A673 (cell line): ENCODE data around the gene TUBG1. TPM values are rescaled to one million over a fixed set of nuclear protein-coding genes. Genes with fewer than 3 reads are reported as not detected.
"Not testable (repeated sequence)": the region's sequence is repeated elsewhere in the genome, so short reads cannot be mapped to it uniquely, and the experiment has no call there.

Experiments
- BruUV-seq: library from RNA; stranded (reverse); fragments of 400-500 nt; replicated peaks from 2 replicates; lab custom pipeline; 2021; lab: Mats Ljungman, UMichigan
- CTCF ChIA-PET: fragments of 300-600 bp; sonication (Branson Sonifier 250); formaldehyde crosslinking; loops from one replicate; lab custom pipeline; 2022; ENCODE audit warnings: antibody characterized with exemption; lab: Charles Lee
- POLR2A ChIA-PET: fragments of 300-600 bp; sonication (Branson Sonifier 250); formaldehyde crosslinking; loops from one replicate; lab custom pipeline; 2022; ENCODE audit warnings: antibody characterized with exemption; ENCODE audit not compliant: low non-redundant PET; lab: Charles Lee
- DNase-seq: peaks from one replicate; pipeline ENCODE4 v3.0.0-alpha.2; 2015; ENCODE audit warnings: low spot score
- H3K27ac ChIP-seq: fragments of 200-600 bp; sonication (generic); 2 replicates; pipeline ENCODE4 v1.5.1; 2016; ENCODE audit warnings: mixed run types, low read depth, mild to moderate bottlenecking, mixed read lengths, antibody characterized with exemption, low read length; ENCODE audit not compliant: poor library complexity, severe bottlenecking
- H3K27me3 ChIP-seq: fragments of 200-600 bp; sonication (generic); replicated peaks from 2 replicates; pipeline ENCODE4 v1.6.1; 2017; ENCODE audit warnings: mixed run types, low read depth, mild to moderate bottlenecking, mixed read lengths, antibody characterized with exemption, low read length; ENCODE audit not compliant: insufficient read depth, poor library complexity
- H3K36me3 ChIP-seq: fragments of 200-600 bp; sonication (generic); 2 replicates; pipeline ENCODE4 v1.6.1; 2016; ENCODE audit warnings: mixed run types, mild to moderate bottlenecking, mixed read lengths, antibody characterized with exemption, low read length; ENCODE audit not compliant: insufficient read depth, poor library complexity, severe bottlenecking
- H3K4me1 ChIP-seq: fragments of 200-600 bp; sonication (generic); 2 replicates; pipeline ENCODE4 v1.6.1; 2017; ENCODE audit warnings: mixed run types, mild to moderate bottlenecking, mixed read lengths, antibody characterized with exemption, low read length; ENCODE audit not compliant: insufficient read depth, poor library complexity, severe bottlenecking
- H3K4me3 ChIP-seq: fragments of 200-600 bp; sonication (generic); 2 replicates; pipeline ENCODE4 v1.5.1; 2016; ENCODE audit warnings: low read depth, mixed run types, mild to moderate bottlenecking, mixed read lengths, low read length; ENCODE audit not compliant: poor library complexity, severe bottlenecking
- H3K9me3 ChIP-seq: fragments of 200-600 bp; sonication (generic); 2 replicates; pipeline ENCODE4 v1.6.1; 2016; ENCODE audit warnings: mixed run types, low read depth, mild to moderate bottlenecking, mixed read lengths, antibody characterized with exemption, low read length; ENCODE audit not compliant: poor library complexity, severe bottlenecking
- CTCF ChIP-seq: fragments of 300-800, 200-600 bp; sonication (generic); conservative IDR thresholded peaks from 2 replicates; pipeline ENCODE4 v1.5.1; 2017; ENCODE audit warnings: low read depth, mild to moderate bottlenecking, antibody characterized with exemption, low read length, moderate library complexity, mixed read lengths
- EZH2 ChIP-seq: fragments of 200-600 bp; sonication (generic); IDR thresholded peaks from 2 replicates; pipeline ENCODE4 v1.6.1; 2017; ENCODE audit warnings: borderline replicate concordance, low read depth, mild to moderate bottlenecking, mixed read lengths, antibody characterized with exemption, low read length; ENCODE audit not compliant: poor library complexity, severe bottlenecking
- intact Hi-C: fragments of 100-400 bp; cut with micrococcal nuclease; formaldehyde crosslinking; loops from one replicate; pipeline ENCODE4 v1.10.0; 2022; ENCODE audit not compliant: unreplicated experiment
- total RNA-seq: library from RNA; stranded (reverse); gene quantifications from 2 replicates; pipeline ENCODE4 v1.2.3, GENCODE V29; 2021

Gene TUBG1
- total RNA-seq, 1 experiment from 2014 or later = 87.4 TPM

- TF ChIP-seq CTCF (no peak), EZH2 (no peak)
- no TSS peak for BruUV-seq
- ChIA-PET CTCF (no interaction called here), POLR2A (no interaction called here)
- intact Hi-C loops = no loop called here
- Histone ChIP-seq H3K27me3 (no peaks in the 10 kb centered on the region), H3K4me3 (no peak overlapping the region), H3K27ac (no peak overlapping the region), H3K9me3 (no peaks in the 10 kb centered on the region), H3K4me1 (no peaks in the 10 kb centered on the region), H3K36me3 (no peaks in the 10 kb centered on the region)
- no peak for DNase-seq
Measured at GRCh38 chr17:42623271-42623670, 13.8 kb downstream of the TUBG1 start.

- intact Hi-C loops = no loop called here
- H3K27ac ChIP-seq = no peak overlapping the region
- POLR2A ChIA-PET = no interaction called here
Measured at GRCh38 chr17:42623732-42624596, 14.5 kb downstream of the TUBG1 start.

GRCh38 chr17:42627032-42627764 lies 17.7 kb downstream of the TUBG1 start:
- H3K4me1 ChIP-seq, BruUV-seq, H3K4me3 ChIP-seq, POLR2A ChIA-PET, CTCF ChIA-PET, DNase-seq, H3K36me3 ChIP-seq, H3K27ac ChIP-seq, H3K9me3 ChIP-seq, H3K27me3 ChIP-seq, intact Hi-C loops: not testable (repeated sequence)

More at GRCh38 chr17:42623732-42624596, 14.5 kb downstream of the TUBG1 start:
- Histone ChIP-seq H3K36me3 (no peaks in the 10 kb centered on the region), H3K27me3 (no peaks in the 10 kb centered on the region), H3K4me1 (no peaks in the 10 kb centered on the region), H3K9me3 (no peaks in the 10 kb centered on the region), H3K4me3 (no peak overlapping the region)
- CTCF ChIA-PET = no interaction called here
- BruUV-seq = no TSS peak
- TF ChIP-seq CTCF (no peak), EZH2 (no peak)
- DNase-seq = no peak
